Lower leg skin (tissue), 3 donors: ENCODE measurements around the gene DISP2.

Experiments
- POLR2A ChIP-seq, 2 donors: fragments of 450-650 bp; IDR thresholded peaks; one replicate each; pipeline ENCODE4 v1.6.1; 2016 to 2017; ENCODE audit warnings: antibody characterized with exemption in 2 of 2, mild to moderate bottlenecking in 1 of 2, moderate library complexity in 1 of 2
- TF ChIP-seq, protein P1 (sequence below), 3 donors: fragments of 450-650 bp; IDR thresholded peaks; one replicate each; pipeline ENCODE4 v1.5.1; 2016; ENCODE audit warnings: antibody characterized with exemption in 3 of 3, mild to moderate bottlenecking in 3 of 3, moderate library complexity in 2 of 3

DNA sequence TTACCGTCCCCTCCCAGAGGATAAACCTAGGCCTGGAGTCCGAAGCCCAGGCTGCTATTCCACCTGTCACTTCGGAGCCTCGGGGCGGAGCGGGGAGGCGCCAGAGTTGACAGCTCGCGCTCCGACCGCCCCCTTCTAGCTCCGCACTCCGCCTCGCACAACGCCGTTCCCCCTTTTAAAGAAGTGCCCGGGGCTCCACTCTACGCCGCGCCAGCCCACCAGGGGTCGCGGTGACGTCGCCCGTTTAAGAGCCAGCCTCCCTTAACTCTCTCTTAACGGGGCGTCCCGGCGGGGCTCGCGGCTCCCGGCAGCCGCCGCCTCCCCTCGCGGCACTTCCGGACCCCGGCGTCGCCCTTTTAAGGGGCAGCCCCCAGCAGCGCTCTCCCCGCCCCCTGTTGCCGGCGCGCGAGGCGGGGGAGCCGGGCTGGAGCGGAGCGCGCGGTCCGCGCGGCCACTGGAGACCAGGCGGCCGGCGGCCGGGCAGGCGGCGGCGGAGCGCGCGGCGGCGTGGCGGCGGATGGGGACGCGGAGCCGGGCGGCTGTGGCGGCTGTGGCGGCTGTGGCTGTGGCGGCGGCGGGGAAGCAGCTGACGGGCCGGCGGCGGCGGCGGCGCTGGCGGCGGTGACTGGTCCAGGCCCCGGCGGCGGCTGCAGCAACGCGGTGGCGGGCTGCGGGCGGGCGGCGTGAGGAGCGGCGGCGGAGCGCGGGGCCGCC, 34.6 kb upstream of the DISP2 start, which contains the start of gene INAFM2:
- TF ChIP-seq, protein P1, sequence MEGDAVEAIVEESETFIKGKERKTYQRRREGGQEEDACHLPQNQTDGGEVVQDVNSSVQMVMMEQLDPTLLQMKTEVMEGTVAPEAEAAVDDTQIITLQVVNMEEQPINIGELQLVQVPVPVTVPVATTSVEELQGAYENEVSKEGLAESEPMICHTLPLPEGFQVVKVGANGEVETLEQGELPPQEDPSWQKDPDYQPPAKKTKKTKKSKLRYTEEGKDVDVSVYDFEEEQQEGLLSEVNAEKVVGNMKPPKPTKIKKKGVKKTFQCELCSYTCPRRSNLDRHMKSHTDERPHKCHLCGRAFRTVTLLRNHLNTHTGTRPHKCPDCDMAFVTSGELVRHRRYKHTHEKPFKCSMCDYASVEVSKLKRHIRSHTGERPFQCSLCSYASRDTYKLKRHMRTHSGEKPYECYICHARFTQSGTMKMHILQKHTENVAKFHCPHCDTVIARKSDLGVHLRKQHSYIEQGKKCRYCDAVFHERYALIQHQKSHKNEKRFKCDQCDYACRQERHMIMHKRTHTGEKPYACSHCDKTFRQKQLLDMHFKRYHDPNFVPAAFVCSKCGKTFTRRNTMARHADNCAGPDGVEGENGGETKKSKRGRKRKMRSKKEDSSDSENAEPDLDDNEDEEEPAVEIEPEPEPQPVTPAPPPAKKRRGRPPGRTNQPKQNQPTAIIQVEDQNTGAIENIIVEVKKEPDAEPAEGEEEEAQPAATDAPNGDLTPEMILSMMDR (IDR thresholded peaks at IDR 0.05): no peak
- no peak for TF ChIP-seq POLR2A (IDR thresholded peaks at IDR 0.05)
